H4 (cell line): ENCODE data around the gene HIPK4. TPM values are rescaled to one million over a fixed set of nuclear protein-coding genes. Genes with fewer than 3 reads are reported as not detected.
"Not testable (repeated sequence)": the region's sequence is repeated elsewhere in the genome, so short reads cannot be mapped to it uniquely, and the experiment has no call there.

Source experiments
- DNase-seq: peaks from one replicate; pipeline ENCODE4 v3.0.0-alpha.2; 2015; ENCODE audit warnings: low spot score
- total RNA-seq: library from RNA; depleted of rRNA; stranded (reverse); fragments of >200 nt; shearing (Covaris generic); gene quantifications from 2 replicates; pipeline ENCODE4 v1.2.3, GENCODE V29; 2014

The HIPK4 gene
- total RNA-seq, 1 experiment from 2014 or later, result not detected

- DNase-seq, result no peak
Measured at GRCh38 chr19:40393894-40394815, 4.2 kb upstream of the HIPK4 start.

- DNase-seq, result no peak
Measured at GRCh38 chr19:40392894-40393517, 3.0 kb upstream of the HIPK4 start.

DNA sequence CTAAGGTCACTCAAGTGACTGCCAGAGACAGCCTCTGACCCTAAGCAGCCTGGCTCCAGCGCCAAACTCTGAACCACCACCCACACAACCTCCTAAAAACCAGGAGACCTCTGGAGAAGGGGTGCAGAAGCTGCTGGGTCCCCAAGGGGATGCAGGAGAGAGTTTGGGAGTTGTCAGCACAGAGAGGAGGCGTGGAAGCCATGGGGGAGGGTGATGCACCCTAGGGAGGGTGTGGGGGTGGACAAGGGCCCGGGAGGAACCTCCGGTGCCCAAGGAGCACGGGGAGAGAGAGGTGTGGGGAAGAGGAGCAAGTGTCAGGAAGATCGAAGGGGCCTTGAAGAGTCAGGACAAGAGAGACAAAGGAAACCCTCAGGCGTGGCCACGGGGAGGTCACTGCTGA lies 2.1 kb upstream of the HIPK4 start:
- no peak for DNase-seq

DNA sequence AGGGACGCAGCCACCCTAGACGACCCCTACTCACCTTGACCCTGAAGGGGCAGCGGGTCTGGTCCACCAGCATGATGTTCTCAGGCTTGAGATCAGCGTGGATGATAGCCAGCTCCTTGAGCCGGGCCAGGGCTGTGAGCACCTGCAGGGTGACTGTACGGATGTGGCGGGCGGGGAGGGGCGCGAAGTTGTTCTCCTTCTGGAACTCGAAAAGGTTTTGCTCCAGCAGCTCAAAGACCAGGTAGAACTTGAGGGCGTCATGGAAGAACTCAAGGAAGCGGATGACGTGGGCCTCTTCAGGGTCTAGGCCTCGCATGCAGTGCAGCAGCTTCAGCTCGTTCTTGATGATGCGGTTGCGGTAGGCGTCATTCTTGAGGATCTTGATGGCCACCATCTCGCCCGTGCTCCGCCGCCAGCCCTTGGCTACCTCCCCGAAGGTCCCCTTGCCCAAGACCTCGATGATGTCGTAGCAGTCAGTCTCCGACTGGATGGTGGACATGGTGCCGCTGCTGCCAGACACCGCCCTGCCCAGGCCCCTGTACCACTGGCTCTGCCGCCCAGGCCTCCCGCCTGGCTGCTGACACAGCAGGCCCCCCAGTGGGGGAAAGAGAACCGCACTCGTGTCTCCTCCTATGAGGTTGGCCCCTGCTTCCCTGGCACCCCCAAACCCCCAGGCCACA lies 437 bp downstream of the HIPK4 start:
- DNase-seq, result no peak

DNA sequence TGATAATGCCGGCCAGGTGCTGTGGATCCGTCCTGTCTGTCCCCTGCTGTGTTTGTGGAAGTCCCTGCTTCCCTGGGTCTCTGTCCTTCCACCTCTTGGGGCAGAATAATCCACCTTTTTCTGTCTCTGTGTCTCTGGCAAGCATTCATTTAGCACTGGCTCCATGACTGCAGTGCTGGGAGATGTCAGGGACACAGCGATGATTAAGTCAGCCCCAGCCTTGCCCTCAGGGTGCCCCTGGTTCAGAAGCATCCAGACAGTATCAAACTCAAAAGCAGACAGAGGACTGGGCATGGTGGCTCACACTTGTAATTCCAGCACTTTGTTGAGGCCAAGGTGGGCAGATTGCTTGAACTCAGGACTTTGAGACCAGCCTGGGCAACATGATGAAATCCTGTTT lies 1.5 kb downstream of the HIPK4 start:
- no peak for DNase-seq

- no peak for DNase-seq
Measured at GRCh38 chr19:40387155-40387554, 2.8 kb downstream of the HIPK4 start.

GRCh38 chr19:40383668-40384248 lies 6.2 kb downstream of the HIPK4 start:
- DNase-seq, result no peak

GRCh38 chr19:40381321-40381720 lies 8.7 kb downstream of the HIPK4 start:
- no peak for DNase-seq

GRCh38 chr19:40380199-40381037 lies 9.6 kb downstream of the HIPK4 start:
- no peak for DNase-seq

DNA sequence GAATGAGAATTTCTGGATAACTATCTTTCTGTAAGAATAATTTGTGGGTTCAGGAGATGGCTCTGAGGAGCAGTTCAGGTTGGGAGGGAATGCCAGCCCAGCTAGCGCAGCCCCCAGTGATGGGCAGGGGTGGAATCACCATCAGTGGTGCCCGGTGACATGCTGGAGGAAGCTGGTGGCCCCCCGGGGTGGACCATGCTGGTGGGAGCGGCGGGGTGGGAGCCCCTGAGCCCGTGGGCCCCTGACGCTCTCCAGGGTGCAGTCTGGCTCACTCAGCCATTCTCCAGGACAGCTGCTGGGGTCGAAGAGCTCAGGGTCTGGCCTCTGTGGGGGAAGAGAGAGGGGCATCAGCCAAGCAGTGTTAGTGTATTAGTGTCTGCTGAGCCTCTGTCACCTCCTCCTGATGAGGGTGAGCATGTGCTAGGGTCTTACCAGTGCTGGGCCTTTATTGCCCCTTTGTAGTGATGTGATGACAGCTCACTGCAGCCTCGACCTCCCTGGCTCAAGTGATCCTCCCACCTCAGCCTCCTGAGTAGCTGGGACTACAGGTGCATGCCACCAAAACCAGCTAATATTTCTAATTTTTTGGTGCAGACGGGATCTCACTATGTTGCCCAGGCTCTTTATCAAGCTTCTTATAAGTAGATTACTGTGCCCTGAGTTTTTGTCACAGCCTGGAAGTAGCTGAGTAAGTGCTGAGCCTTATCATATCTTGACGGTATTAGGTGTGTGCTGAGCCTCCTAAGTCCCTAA lies 10.4 kb downstream of the HIPK4 start:
- no peak for DNase-seq

DNA sequence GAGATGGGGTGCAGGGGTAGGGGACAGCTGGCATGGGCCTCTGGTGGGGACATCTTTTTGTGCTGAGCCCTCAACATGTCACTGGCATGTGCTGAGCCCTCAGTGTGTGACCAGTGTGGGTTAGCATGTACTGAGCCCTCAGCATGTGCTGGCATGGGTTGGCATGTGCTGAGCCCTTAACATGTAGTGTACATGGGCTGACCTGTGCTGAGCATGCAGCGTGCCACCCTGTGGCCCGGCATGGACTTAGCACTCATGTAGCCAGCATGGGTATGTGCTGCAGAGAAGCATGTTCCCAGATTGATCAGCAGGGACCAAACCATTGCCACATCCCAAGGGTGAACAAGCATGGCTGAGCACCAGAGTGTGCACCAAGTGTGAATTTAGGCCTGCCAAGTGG lies 11.5 kb downstream of the HIPK4 start:
- DNase-seq, result no peak

GRCh38 chr19:40377876-40378385 lies 12.1 kb downstream of the HIPK4 start:
- no peak for DNase-seq

GRCh38 chr19:40376286-40376862 lies 13.6 kb downstream of the HIPK4 start:
- no peak for DNase-seq

- DNase-seq, result no peak
Measured at GRCh38 chr19:40374084-40374483, 15.9 kb downstream of the HIPK4 start.

DNA sequence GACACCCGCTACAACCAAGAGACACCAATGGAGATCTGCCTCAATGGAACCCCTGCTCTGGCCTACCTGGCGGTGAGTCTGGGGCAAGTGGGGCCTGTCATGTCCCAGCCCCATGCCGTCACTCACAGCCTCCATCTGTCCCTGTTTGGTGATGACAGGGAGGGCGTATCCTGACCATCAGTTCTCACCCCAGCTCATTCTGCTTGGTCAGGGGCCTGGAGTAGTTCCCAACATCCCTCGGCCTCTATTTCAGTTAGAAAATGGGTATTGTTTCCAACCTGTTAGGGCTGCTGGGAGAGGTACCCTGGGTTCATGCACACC lies 18.2 kb downstream of the HIPK4 start:
- DNase-seq, result no peak

DNA sequence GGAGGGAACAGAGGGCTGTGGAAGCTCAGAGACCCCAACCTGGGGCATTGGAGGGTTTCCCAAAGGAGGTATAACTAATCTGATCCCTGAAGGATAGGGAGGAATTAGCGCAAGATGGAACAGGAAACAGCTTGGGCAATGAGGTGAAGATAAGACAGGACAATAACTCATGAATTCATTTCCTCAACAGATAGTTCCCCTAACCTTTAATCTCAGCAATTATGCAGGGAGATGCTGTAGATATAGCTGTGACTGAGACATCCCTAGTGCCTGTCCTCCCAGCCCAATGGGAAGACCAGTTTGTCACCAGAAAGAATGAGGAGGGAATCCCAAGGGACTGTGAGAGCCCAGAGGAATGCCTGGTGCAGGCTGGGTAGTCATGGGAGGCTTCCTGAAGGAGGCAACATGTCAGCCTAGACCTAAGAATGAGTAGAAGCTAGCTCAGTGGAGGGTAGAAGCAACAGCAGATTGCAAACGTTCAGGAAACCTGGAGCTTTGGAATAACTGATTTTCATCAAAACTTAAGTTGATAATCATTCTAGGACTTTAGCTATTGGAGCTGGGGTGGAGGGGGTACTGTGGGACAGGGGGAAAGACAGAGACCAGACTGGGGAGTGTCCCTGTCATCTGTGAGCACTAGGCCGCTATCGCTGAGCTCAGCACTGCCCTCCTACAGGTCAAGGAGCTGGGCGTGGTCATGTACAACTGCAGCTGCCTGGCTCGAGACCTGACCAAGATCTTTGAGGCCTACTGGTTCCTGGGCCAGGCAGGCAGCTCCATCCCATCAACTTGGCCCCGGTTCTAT lies 18.8 kb downstream of the HIPK4 start:
- no peak for DNase-seq

- not testable (repeated sequence) for DNase-seq
Measured at GRCh38 chr19:40370253-40370652, 19.7 kb downstream of the HIPK4 start.

DNA sequence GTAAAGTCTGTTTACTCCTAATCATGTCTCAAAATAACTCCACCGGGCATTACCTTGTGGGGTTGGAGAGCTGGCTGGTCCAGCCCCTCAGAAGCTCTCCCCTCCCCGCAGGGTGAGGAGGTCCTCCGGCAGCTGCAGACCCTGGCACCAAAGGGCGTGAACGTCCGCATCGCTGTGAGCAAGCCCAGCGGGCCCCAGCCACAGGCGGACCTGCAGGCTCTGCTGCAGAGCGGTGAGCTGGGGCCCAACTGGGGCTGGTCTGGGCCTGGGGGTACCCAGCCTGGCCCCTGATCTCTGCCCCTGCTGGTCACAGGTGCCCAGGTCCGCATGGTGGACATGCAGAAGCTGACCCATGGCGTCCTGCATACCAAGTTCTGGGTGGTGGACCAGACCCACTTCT lies 20.2 kb downstream of the HIPK4 start:
- no peak for DNase-seq
